SK-N-SH treated with all-trans-retinoic acid at 6 μM for 48 hours (cell line): ENCODE measurements around the gene PHACTR3.

Experiments
- ATAC-seq: fragments of 200-7000 bp; cut with Tn5 transposase; 3 replicates; pipeline ENCODE4 v1.9.1; 2020; ENCODE audit warnings: mild to moderate bottlenecking, moderate library complexity
- ARNTL ChIP-seq: fragments of 450-650 bp; formaldehyde crosslinking; IDR thresholded peaks from 2 replicates; pipeline ENCODE4 v1.5.0; 2020; ENCODE audit warnings: low read depth, mild to moderate bottlenecking, moderate library complexity, borderline replicate concordance
- BACH2 ChIP-seq: fragments of 250-450 bp; sonication (Bioruptor Pico); IDR thresholded peaks from 2 replicates; pipeline ENCODE4 v1.9.0; 2021; ENCODE audit warnings: mild to moderate bottlenecking, borderline replicate concordance
- CREB5 ChIP-seq: fragments of 250-450 bp; sonication (Bioruptor Pico); IDR thresholded peaks from 2 replicates; pipeline ENCODE4 v1.5.1; 2020; ENCODE audit warnings: low read depth, mild to moderate bottlenecking, moderate library complexity
- CSRNP3 ChIP-seq: fragments of 250-450 bp; sonication (Bioruptor Pico); IDR thresholded peaks from 2 replicates; pipeline ENCODE4 v1.5.1; 2021; ENCODE audit warnings: mild to moderate bottlenecking, moderate library complexity
- ESRRG ChIP-seq: fragments of 250-450 bp; sonication (Bioruptor Pico); IDR thresholded peaks from 2 replicates; pipeline ENCODE4 v1.6.1; 2021; ENCODE audit warnings: mild to moderate bottlenecking
- GLIS3 ChIP-seq: fragments of 250-450 bp; sonication (Bioruptor Pico); IDR thresholded peaks from 2 replicates; pipeline ENCODE4 v1.5.0; 2020; ENCODE audit warnings: mild to moderate bottlenecking, moderate library complexity
- ISL1 ChIP-seq: fragments of 250-450 bp; sonication (Bioruptor Pico); IDR thresholded peaks from 2 replicates; pipeline ENCODE4 v2.1.2; 2022; ENCODE audit warnings: mild to moderate bottlenecking, moderate library complexity
- PATZ1 ChIP-seq: fragments of 250-450 bp; sonication (Bioruptor Pico); IDR thresholded peaks from 2 replicates; pipeline ENCODE4 v1.8.0; 2020; ENCODE audit warnings: mild to moderate bottlenecking, moderate library complexity, borderline replicate concordance
- POU6F1 ChIP-seq: fragments of 250-450 bp; sonication (Bioruptor Pico); IDR thresholded peaks from 2 replicates; pipeline ENCODE4 v1.8.0; 2021; ENCODE audit warnings: low read depth, mild to moderate bottlenecking, moderate library complexity, borderline replicate concordance
- PPARA ChIP-seq: fragments of 250-450 bp; sonication (Bioruptor Pico); IDR thresholded peaks from 2 replicates; pipeline ENCODE4 v1.5.0; 2020; ENCODE audit warnings: mild to moderate bottlenecking, borderline replicate concordance
- RARB ChIP-seq: fragments of 250-450 bp; sonication (Bioruptor Pico); IDR thresholded peaks from 2 replicates; pipeline ENCODE4 v1.8.0; 2021; ENCODE audit warnings: mild to moderate bottlenecking, moderate library complexity
- SNAI2 ChIP-seq: fragments of 250-450 bp; sonication (Bioruptor Pico); IDR thresholded peaks from 2 replicates; pipeline ENCODE4 v1.5.0; 2020; ENCODE audit warnings: mild to moderate bottlenecking, moderate library complexity
- TOX ChIP-seq: fragments of 250-450 bp; sonication (Bioruptor Pico); IDR thresholded peaks from 2 replicates; pipeline ENCODE4 v1.8.0; 2021; ENCODE audit warnings: mild to moderate bottlenecking, moderate library complexity, borderline replicate concordance
- ZC3H10 ChIP-seq: fragments of 250-450 bp; sonication (Bioruptor Pico); IDR thresholded peaks from 2 replicates; pipeline ENCODE4 v1.5.1; 2021; ENCODE audit warnings: mild to moderate bottlenecking, moderate library complexity
- ZFP3 ChIP-seq: fragments of 250-450 bp; sonication (Bioruptor Pico); IDR thresholded peaks from 2 replicates; pipeline ENCODE4 v1.5.0; 2020; ENCODE audit warnings: mild to moderate bottlenecking, moderate library complexity
- ZFP30 ChIP-seq: fragments of 450-650 bp; formaldehyde crosslinking; IDR thresholded peaks from 2 replicates; pipeline ENCODE4 v1.5.0; 2022; ENCODE audit warnings: mild to moderate bottlenecking, moderate library complexity
- ZNF565 ChIP-seq: fragments of 450-650 bp; formaldehyde crosslinking; conservative IDR thresholded peaks from 2 replicates; pipeline ENCODE4 v1.5.0; 2020; ENCODE audit warnings: low read depth, mild to moderate bottlenecking, moderate library complexity
- ZNF70 ChIP-seq: fragments of 450-650 bp; formaldehyde crosslinking; IDR thresholded peaks from 2 replicates; pipeline ENCODE4 v1.5.0; 2020; ENCODE audit warnings: mild to moderate bottlenecking, moderate library complexity
- ZNF8 ChIP-seq: fragments of 450-650 bp; formaldehyde crosslinking; IDR thresholded peaks from 2 replicates; pipeline ENCODE4 v1.5.0; 2020; ENCODE audit warnings: mild to moderate bottlenecking, moderate library complexity

The PHACTR3 gene

GRCh38 chr20:59804871-59805665, 200.7 kb downstream of the PHACTR3 start:
- TF ChIP-seq POU6F1 (no peak), PPARA (CRISPR knock-in tag) (no peak), ESRRG (CRISPR knock-in tag) (no peak), CSRNP3 (CRISPR knock-in tag) (no peak), ZNF70 (CRISPR knock-in tag) (no peak), ZFP3 (CRISPR knock-in tag) (no peak), SNAI2 (CRISPR knock-in tag) (no peak), TOX (no peak), ZFP30 (no peak), RARB (CRISPR knock-in tag) (no peak), ZNF565 (no peak), GLIS3 (CRISPR knock-in tag) (no peak), CREB5 (CRISPR knock-in tag) (no peak), ZC3H10 (CRISPR knock-in tag) (no peak)
- ATAC-seq: no peak

DNA sequence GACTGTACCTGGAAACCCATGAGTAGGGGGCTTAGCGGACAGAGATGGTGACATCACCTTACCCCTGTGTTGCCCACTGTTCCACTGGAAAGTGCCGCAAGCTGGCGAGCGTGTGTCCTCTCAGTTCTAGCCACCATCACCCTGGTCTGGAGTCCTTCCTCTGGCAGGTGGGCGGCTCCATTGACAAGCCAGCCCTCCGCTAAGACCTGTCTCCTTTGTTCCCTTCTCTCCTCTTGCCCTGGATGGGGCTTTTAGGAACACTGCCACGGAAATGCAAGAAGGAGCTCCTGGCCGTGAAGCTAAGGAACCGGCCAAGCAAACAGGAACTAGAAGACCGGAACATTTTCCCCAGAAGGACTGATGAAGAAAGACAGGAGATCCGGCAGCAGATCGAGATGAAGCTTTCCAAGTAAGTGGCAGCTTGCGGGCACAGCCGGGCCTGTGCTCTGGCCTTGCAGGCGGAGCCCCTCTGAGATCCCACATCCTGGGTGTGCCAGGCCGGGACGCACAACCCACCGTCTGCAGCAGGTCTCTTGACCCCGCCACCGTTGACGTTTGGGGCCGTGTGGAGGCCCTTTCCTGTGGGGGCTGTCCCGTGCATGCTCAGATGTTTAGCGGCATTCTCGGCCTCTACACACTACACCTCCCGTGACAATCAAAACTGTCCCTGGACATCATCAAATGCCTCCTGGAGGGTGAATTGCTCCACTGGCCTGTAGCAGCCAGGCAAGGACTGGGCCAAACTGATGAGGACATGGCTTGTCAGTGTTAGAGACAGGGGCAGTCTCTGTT, 201.6 kb downstream of the PHACTR3 start:
- ATAC-seq: no peak
- TF ChIP-seq PPARA (CRISPR knock-in tag) (no peak), SNAI2 (CRISPR knock-in tag) (no peak), CSRNP3 (CRISPR knock-in tag) (no peak), ZFP3 (CRISPR knock-in tag) (no peak), ESRRG (CRISPR knock-in tag) (no peak), BACH2 (CRISPR knock-in tag) (no peak), ZFP30 (no peak), ARNTL (CRISPR knock-in tag) (no peak), ZNF565 (no peak), CREB5 (CRISPR knock-in tag) (no peak), POU6F1 (no peak), ISL1 (CRISPR knock-in tag) (no peak), ZNF8 (no peak), PATZ1 (no peak), ZC3H10 (CRISPR knock-in tag) (no peak), TOX (no peak)
